ENCODE data around the gene KIF16B.

DNA sequence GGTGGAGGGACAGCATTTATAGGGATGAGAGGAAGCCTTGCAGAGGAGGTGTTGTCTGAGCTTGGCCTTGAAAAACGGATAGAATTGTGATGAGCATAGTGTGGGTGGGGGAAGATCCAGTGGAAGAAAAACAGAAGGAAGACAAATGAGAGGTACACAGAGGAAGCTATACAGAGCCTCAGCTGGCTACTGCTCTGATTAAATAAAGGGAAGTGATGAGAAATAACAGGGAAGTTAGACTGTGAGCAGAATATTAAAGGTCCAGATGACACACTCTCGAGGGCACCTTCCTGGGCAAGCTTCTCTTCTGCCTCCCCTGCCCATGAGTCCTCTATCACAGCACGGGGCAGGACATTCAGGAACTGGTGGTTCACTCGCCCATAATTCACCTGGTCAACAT is 182.3 kb downstream of the KIF16B start:
- TF ChIP-seq CTCF (IDR thresholded peaks at IDR 0.05; ENCODE audit: insufficient read depth, low read depth, low read length) = no peak
- TF ChIP-seq EZH2 (IDR thresholded peaks at IDR 0.05; ENCODE audit: insufficient read depth, low read length) = no peak

Measured in astrocyte (in vitro differentiated cells and primary cell).